Retina (tissue), 1 donor: ENCODE measurements around the gene FOXL3.
"Not testable (repeated sequence)": the region's sequence is repeated elsewhere in the genome, so short reads cannot be mapped to it uniquely, and the experiment has no call there.

Experiments
- DNase-seq: peaks from one replicate; pipeline ENCODE4 v3.0.0-alpha.2; 2016

The FOXL3 gene

DNA sequence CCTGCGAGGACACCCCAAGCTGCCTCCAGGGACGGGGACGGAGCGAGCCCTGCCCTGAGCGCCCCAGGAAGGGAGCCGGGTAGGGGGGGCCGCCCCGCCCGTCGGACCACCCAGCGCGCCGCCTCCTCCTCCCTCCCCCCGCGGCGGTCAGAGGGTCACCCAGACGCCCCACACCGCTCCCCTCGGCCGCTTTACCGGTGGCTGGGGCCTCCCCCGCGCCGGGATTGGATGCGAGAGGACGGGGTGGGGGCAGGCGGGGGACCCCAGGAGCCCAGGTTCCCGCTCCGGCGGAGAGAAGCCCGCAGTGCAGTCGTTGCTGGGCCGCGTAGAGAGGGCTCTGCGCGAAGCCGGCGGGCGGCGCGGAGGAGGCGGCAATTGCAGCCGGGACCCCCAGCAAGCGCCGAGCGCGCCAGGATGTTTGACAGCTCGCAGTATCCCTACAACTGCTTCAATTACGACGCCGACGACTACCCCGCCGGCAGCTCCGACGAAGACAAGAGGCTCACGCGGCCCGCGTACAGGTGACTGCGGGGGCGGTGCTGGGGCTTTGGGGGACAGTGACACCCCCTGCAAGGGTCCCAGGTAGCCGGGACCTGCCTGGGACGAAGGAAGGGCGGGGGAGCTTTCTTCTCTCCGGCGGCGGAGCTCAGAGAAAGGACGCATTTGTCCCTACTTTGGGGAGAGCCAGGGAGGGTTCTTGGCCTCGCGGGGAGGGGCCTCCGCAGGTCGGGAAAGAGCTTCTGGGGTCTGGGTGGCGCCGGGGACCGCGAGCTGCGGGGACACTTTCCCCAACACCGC is at the start of gene FOXL3:
TSS of gene FOXL3 (plus strand) at position 415 of the 798 bp plus-strand sequence. CDS start at position 415, 0 bp downstream.
- peak; percentile 24 for DNase-seq

DNA sequence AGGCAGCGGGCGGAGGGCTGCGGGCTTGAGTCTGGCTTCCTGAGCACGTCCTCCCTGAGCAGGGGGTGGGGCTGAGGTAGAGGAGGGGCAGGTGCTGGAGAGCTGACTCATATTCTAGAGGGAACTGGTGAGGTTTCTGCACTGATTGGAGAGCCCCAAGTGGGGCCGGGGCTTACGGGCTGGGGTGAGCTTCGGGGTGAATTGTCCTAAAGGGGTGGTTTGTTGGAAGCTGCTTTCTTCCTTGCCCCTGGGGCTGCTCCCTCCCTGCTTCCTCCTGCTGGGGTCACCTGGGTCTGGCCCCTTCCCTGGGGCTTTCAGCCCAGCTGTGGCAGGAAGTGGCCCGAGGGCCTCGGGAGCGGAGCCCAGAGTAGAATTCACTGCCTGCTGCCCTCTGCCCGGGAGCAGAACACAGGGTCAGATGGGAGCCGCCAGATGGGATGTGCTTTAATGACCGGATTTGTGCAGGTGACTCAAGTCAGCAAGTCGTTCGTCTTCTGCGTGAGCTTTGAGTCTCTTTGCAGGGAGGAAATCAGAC is 49.0 kb upstream of the FOXL3 start:
- no peak for DNase-seq

DNA sequence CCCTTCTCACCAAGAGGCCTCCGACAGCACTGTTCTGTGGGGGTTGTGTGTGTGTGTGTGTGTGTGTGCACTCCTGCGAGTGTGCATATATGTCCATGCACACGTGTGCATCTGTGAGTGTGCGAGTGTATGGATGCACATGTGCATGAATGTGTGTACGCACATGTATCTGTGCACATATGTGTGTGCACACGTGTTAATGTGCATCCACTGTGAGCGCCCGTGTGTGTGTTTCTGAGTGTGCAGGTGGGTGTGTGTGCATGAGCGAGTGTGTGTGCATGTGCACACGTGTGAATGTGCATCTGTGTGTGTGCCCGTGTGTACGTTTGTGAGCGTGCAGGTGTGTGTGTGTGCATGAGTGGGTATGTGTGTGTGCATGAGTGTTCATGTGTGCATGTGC is 48.5 kb upstream of the FOXL3 start:
- no peak for DNase-seq

- DNase-seq: not testable (repeated sequence)
Observed at GRCh38 chr7:242826-243579, 47.0 kb upstream of the FOXL3 start.

- not testable (repeated sequence) for DNase-seq
Observed at GRCh38 chr7:243580-243978, 46.4 kb upstream of the FOXL3 start.

DNA sequence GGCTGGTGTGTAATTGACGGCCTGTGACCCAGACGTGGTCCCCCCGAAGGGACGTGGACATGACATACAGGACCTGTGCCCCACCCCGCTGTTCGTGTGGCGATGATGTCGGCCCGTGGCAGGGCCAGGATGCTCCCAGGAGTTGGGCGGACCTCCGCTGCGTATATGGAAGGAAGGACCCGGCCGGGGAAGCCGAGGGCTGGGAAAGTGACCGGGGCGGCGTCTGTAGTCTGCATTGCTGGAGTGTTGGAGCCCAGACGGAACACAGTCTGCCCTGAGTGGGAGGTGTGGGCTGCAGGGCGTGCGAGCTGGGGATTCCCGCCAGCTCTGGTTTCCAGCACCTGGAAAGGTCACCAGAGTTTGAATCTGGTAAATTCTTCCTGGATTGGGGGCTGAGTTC is 45.0 kb upstream of the FOXL3 start:
- no peak for DNase-seq

DNA sequence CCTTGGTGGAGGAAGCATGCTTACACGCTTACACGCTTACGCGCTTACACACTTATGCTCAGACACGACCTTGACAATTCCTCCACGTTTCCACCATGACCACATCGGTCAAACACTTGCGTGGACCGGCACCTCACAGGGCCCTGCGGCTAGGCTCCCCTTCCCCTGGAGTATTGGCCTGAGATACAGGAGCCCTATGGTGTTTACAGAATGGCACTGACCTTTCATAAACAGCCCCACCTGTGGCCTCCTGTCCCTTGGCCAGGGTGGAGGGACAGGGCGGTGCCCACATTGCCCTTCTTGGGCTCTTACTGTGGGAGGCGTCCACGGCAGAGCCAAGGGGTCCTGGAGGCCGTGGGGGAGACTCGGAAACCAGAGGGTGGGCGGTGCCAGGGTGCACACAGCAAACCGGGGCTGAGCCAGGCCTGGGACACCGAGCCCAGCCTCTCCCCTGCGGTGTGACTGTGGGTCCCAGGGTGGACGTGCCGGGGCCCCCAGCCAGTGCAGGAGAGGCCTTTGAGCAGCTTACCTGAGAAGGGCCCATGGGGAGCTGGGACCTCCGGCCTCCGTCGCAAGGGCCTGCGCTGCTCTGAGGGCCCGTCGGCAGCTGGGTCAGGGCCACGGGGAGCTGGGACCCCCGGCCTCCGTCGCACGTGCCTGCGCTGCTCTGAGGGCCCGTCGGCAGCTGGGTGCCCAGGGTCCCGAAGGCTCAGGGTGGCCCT is 44.2 kb upstream of the FOXL3 start:
- no peak for DNase-seq

DNA sequence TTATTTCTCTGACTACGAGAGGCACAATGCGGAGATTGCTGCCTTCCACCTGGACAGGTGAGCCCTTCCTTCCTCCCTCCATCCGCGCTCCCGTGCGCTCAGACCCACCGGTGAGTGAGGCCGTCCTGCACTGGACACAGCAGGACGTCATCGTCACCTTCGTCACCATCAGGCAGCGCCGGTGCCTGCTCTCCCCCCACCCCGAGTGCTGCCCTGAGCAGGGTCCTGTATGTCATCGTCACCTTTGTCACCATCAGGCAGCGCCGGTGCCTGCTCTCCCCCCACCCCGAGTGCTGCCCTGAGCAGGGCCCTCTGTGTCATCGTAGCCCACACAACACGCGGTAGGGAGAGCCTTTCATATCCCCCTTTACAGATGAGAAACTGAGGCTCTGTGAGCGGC is 43.5 kb upstream of the FOXL3 start:
- DNase-seq: no peak

- DNase-seq: no peak
Observed at GRCh38 chr7:247181-247580, 42.8 kb upstream of the FOXL3 start.

GRCh38 chr7:247636-248035 is 42.3 kb upstream of the FOXL3 start:
- DNase-seq: no peak

DNA sequence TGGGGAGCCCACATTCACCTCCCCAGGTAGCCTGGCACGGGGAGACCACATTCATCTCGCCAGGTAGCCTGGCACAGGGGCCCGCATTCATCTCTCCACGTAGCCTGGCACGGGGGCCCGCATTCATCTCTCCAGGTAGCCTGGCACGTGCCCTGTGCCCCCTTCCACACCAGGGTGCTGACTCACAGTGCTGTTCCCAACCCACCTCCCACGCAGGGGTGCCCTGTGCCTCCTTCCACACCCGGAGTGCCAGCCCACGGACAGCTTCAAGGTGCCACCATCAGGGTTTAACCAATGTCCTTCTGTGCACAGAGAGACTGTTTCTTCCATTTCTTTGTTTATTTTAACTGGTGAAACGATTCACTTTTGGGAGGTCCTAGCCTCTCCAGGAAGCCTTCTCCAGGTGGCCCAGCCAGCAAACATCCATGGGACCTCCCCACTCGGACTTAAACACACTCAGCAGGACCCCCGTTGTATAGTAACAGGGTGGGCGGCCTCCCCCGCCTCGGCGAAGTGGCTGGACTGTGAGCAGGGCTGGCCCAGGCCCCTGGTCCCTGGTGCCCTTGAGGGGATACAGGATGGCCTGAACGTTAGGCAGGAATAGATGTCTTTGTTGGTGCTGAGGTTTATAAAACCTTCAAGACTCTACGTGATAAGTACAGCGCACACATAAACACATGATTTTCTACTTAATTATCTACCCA is 41.1 kb upstream of the FOXL3 start:
- DNase-seq: no peak

GRCh38 chr7:249989-250388 is 40.0 kb upstream of the FOXL3 start:
- peak; percentile 59 for DNase-seq

GRCh38 chr7:250523-250922 is 39.4 kb upstream of the FOXL3 start:
- no peak for DNase-seq

GRCh38 chr7:251005-251404 is 39.0 kb upstream of the FOXL3 start:
- no peak for DNase-seq

- no peak for DNase-seq
Observed at GRCh38 chr7:251446-252175, 38.4 kb upstream of the FOXL3 start.

- DNase-seq: no peak
Observed at GRCh38 chr7:252216-252965, 37.6 kb upstream of the FOXL3 start.

- no peak for DNase-seq
Observed at GRCh38 chr7:252981-253380, 37.0 kb upstream of the FOXL3 start.

GRCh38 chr7:253581-254336 is 36.2 kb upstream of the FOXL3 start:
- DNase-seq: no peak

- DNase-seq: no peak
Observed at GRCh38 chr7:254337-255037, 35.5 kb upstream of the FOXL3 start.

DNA sequence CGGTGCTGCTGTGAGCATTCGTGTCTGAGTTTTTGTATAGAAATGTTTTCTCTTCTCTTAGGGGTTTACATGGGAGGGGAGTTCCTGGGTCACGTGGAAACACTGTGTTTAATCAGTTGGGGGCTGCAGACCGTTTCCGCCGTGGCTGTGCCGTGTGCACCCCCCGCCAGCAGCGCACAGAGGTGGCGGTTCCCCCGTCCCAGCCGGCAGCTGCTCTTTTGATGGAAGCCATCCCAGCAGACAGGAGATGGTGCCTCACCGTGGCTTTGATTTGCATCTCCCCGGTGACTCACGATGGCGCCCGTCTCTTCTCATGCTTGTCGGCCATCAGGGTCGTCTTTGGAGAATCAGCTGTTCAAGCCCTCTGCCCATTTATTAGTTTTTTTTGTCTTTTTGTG is 34.9 kb upstream of the FOXL3 start:
- DNase-seq: no peak
